Progenitor cell of endocrine pancreas (in vitro differentiated cells): ENCODE results near the gene NPAS1. TPM values are rescaled to one million over a fixed set of nuclear protein-coding genes. Genes with fewer than 3 reads are reported as not detected.

Experiments
- DNase-seq: peaks from one replicate; pipeline ENCODE4 v3.0.0; 2021; ENCODE audit warnings: low spot score; ENCODE audit not compliant: unreplicated experiment
- H3K27ac Mint-ChIP-seq: 2 replicates; pipeline ENCODE4 v1.8.0; 2021; ENCODE audit warnings: mild to moderate bottlenecking, moderate library complexity, mixed read lengths
- H3K27me3 Mint-ChIP-seq: 2 replicates; pipeline ENCODE4 v1.8.0; 2021; ENCODE audit warnings: mixed read lengths
- H3K36me3 Mint-ChIP-seq: 2 replicates; pipeline ENCODE4 v1.8.0; 2022; ENCODE audit warnings: mixed read lengths; ENCODE audit not compliant: insufficient read depth
- H3K4me1 Mint-ChIP-seq: 2 replicates; pipeline ENCODE4 v1.8.0; 2021; ENCODE audit warnings: low read depth, mixed read lengths
- H3K4me3 Mint-ChIP-seq: 2 replicates; pipeline ENCODE4 v1.8.0; 2021; ENCODE audit warnings: low read depth, mild to moderate bottlenecking, moderate library complexity, mixed read lengths
- H3K9me3 Mint-ChIP-seq: 2 replicates; pipeline ENCODE4 v1.8.0; 2021; ENCODE audit warnings: low read depth, mixed read lengths
- total RNA-seq: library from RNA; stranded (reverse); gene quantifications from 2 replicates; pipeline ENCODE4 v1.2.1, GENCODE V29; 2021
- TF ChIP-seq, protein P1 (sequence below): fragments of 200-600 bp; sonication (generic); IDR thresholded peaks from one replicate; pipeline ENCODE4 v1.5.0; 2021; ENCODE audit warnings: antibody characterized with exemption, mild to moderate bottlenecking; ENCODE audit not compliant: unreplicated experiment

NPAS1 gene
- total RNA-seq, 1 donor from 2014 or later: 2.4 TPM

DNA sequence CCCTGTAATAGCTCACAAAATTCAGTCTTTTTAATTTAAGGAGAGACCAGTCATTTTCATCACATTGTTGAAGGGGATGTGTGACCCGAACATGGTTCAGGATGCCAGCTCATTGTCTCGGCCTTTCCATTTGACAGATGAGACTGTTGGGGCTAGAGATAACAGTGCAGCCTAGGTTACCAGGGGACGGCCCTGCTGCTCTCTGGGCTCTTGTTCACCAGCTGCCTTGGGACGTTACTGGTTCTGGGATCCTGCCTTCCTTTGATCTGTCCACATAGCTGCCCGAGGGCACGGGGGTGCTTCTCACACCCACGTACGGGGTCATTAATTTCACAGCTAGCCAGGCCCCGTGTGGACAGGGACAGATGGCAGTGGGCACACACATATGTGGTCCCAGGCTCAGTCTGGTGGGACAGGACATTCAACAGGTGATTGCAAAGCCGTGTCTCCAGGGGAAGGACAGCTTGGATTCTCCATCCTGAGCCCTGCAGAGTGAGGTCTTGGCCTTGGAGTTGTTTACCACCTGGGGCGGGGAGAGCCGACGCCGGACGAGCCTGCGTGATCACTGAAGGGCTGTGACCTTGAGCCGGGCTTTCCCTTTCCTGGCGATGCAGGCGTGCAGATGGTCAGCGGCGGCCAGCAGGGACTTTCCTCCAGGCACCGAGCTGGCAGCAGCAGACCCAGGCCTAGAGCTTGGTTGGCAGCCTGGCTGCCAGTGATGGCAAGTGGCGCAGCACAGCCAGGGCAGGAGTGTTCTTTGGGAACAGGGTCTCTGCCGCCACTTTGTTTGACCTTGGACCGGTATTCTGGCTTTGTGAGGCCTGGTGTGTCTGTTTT lies 26.7 kb upstream of the NPAS1 start:
- Mint-ChIP-seq H3K36me3 (peaks cover 13% of the 10 kb centered on the region), H3K9me3 (no peaks in the 10 kb centered on the region)
- no peak for DNase-seq

GRCh38 chr19:46993622-46994021 lies 26.0 kb upstream of the NPAS1 start:
- no peaks in the 10 kb centered on the region for H3K27me3 Mint-ChIP-seq
- H3K27ac Mint-ChIP-seq: no peak overlapping the region
- DNase-seq: no peak
- H3K9me3 Mint-ChIP-seq: no peaks in the 10 kb centered on the region
- H3K4me1 Mint-ChIP-seq: peaks cover 3% of the 10 kb centered on the region
- H3K4me3 Mint-ChIP-seq: no peak overlapping the region
- H3K36me3 Mint-ChIP-seq: peaks cover 14% of the 10 kb centered on the region
- TF ChIP-seq, protein P1, sequence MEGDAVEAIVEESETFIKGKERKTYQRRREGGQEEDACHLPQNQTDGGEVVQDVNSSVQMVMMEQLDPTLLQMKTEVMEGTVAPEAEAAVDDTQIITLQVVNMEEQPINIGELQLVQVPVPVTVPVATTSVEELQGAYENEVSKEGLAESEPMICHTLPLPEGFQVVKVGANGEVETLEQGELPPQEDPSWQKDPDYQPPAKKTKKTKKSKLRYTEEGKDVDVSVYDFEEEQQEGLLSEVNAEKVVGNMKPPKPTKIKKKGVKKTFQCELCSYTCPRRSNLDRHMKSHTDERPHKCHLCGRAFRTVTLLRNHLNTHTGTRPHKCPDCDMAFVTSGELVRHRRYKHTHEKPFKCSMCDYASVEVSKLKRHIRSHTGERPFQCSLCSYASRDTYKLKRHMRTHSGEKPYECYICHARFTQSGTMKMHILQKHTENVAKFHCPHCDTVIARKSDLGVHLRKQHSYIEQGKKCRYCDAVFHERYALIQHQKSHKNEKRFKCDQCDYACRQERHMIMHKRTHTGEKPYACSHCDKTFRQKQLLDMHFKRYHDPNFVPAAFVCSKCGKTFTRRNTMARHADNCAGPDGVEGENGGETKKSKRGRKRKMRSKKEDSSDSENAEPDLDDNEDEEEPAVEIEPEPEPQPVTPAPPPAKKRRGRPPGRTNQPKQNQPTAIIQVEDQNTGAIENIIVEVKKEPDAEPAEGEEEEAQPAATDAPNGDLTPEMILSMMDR: no peak

More for the DNA sequence above, 26.7 kb upstream of the NPAS1 start:
- H3K4me1 Mint-ChIP-seq: peaks cover 3% of the 10 kb centered on the region
- H3K27ac Mint-ChIP-seq: no peak overlapping the region
- TF ChIP-seq, protein P1: no peak
- no peak overlapping the region for H3K4me3 Mint-ChIP-seq
- no peaks in the 10 kb centered on the region for H3K27me3 Mint-ChIP-seq

- Mint-ChIP-seq H3K4me1 (peaks cover 3% of the 10 kb centered on the region), H3K27ac (no peak overlapping the region), H3K36me3 (peaks cover 14% of the 10 kb centered on the region), H3K27me3 (no peaks in the 10 kb centered on the region), H3K4me3 (no peak overlapping the region), H3K9me3 (no peaks in the 10 kb centered on the region)
- TF ChIP-seq, protein P1: no peak
- no peak for DNase-seq
These were observed 25.4 kb upstream of the NPAS1 start for GRCh38 chr19:46994141-46994686.

DNA sequence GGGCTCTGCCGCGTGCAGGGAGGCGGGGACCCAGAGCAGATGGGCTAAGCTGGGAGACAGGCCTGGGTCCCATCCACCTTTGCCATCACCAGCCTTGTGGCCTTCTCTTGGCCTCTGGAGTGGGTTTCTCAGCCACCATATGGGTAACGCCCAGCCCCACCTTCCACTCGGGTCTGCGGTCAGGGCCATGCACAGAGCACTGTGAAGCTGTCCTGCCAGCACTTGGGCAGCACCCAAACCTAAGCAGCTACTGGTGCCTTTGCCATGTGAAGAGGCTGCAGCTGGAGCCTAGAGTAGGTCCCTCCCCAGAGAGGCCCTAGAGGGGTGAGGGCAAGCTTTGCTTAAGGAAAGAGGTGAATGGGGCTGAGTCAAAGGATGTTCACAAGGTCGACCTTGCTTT lies 24.1 kb upstream of the NPAS1 start:
- H3K27ac Mint-ChIP-seq: no peak overlapping the region
- H3K4me3 Mint-ChIP-seq: no peak overlapping the region
- H3K27me3 Mint-ChIP-seq: no peaks in the 10 kb centered on the region
- TF ChIP-seq, protein P1: no peak
- no peaks in the 10 kb centered on the region for H3K9me3 Mint-ChIP-seq
- peaks cover 12% of the 10 kb centered on the region for H3K36me3 Mint-ChIP-seq
- H3K4me1 Mint-ChIP-seq: peaks cover 3% of the 10 kb centered on the region
- no peak for DNase-seq

DNA sequence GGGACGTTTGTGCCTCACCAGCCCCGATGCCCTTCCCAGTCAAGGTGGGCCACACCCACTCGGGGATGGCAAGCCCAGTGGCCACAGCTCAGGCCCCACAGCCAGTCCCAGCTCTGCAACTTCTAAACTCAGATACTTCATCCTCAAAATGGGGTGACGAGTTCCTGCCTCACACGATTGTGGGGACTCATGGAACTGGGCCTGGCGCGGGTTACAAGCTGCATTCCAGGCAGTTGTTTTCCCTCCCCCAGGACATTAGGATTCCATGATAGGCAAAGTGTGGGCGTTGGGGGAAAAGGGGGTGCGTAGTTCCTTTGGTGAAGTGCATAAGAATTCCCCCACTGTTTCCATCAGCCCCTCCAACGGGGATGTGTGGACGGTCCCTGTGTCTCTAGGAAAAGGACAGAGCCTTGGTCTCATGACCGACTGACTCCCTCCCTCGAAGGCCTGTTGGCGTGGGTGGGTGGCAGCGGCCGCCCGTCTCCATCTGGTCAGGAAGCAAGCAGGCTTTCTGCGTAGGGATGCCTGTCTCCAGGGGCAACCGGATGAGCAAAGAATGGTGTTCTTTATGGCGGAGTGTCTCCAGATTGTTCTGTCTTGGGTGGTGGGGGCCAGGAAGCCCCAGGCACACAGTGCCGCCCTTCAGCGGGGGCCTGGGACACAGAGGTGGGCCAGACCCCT lies 21.1 kb upstream of the NPAS1 start:
- H3K36me3 Mint-ChIP-seq: peaks cover 12% of the 10 kb centered on the region

More for the DNA sequence above, 21.1 kb upstream of the NPAS1 start:
- no peak overlapping the region for H3K27ac Mint-ChIP-seq
- no peaks in the 10 kb centered on the region for H3K9me3 Mint-ChIP-seq
- H3K4me1 Mint-ChIP-seq: no peaks in the 10 kb centered on the region
- no peaks in the 10 kb centered on the region for H3K27me3 Mint-ChIP-seq
- TF ChIP-seq, protein P1: no peak
- no peak overlapping the region for H3K4me3 Mint-ChIP-seq
- no peak for DNase-seq
